ENCODE results near the gene MYO18B.
"Not testable (repeated sequence)": the region's sequence is repeated elsewhere in the genome, so short reads cannot be mapped to it uniquely, and the experiment has no call there.

The MYO18B gene, protein sequence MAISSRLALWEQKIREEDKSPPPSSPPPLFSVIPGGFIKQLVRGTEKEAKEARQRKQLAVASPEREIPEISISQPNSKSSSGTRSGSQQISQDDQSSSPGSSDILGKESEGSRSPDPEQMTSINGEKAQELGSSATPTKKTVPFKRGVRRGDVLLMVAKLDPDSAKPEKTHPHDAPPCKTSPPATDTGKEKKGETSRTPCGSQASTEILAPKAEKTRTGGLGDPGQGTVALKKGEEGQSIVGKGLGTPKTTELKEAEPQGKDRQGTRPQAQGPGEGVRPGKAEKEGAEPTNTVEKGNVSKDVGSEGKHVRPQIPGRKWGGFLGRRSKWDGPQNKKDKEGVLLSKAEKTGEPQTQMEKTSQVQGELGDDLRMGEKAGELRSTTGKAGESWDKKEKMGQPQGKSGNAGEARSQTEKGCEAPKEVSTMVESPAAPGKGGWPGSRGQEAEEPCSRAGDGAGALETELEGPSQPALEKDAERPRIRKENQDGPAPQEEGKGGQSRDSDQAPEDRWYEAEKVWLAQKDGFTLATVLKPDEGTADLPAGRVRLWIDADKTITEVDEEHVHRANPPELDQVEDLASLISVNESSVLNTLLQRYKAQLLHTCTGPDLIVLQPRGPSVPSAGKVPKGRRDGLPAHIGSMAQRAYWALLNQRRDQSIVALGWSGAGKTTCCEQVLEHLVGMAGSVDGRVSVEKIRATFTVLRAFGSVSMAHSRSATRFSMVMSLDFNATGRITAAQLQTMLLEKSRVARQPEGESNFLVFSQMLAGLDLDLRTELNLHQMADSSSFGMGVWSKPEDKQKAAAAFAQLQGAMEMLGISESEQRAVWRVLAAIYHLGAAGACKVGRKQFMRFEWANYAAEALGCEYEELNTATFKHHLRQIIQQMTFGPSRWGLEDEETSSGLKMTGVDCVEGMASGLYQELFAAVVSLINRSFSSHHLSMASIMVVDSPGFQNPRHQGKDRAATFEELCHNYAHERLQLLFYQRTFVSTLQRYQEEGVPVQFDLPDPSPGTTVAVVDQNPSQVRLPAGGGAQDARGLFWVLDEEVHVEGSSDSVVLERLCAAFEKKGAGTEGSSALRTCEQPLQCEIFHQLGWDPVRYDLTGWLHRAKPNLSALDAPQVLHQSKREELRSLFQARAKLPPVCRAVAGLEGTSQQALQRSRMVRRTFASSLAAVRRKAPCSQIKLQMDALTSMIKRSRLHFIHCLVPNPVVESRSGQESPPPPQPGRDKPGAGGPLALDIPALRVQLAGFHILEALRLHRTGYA (N-terminal part only)

DNA sequence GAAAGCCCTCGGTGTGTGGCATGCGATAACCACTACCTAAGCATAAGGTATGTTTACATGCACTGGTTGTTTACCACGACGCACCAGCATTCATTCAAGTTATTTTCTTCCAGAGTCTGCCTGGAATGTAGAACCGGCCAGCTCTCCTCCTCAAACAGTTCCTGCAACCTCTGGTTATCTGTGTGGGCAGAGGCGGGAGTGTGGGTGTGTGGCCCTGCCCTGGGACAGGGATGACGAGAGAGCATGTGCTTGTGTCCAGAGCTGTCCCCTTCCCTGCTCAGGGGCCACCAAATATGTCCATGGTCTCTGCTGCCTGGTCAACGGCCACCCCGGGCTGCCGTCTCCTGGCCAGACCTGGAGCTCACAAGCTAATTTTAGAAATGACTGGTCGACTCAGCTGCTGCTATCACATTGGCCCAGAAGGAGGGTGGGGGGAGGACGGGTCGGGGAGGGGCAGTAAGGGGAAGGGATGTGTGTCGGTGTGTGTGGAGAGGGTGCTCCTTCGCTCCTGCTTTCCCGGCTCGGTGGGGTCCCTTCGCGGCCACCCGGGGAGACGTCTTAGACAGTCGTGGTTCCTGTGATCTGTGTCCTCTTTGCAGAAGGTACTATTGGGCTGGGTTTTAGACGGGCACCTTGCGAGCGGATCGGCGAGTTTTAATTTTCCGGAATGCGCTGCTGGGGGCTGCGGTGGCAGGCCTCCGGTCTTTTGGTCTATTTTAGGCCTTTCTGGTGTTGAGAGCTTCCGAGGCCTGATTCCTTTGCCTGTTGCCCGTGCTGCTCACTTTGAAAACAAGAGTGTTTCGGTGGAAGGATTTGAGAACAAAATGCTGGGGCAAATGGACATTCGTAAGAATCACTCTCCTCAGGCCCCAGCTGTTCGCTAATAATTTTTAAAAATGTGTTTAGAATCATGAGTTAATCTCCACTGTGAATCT is at the start of gene MYO18B:
MYO18B (plus strand) TSS at position 497 of the 935 bp plus-strand sequence. CDS start 18,905 bp downstream, outside the sequence.
- DNase-seq, result no peak

DNA sequence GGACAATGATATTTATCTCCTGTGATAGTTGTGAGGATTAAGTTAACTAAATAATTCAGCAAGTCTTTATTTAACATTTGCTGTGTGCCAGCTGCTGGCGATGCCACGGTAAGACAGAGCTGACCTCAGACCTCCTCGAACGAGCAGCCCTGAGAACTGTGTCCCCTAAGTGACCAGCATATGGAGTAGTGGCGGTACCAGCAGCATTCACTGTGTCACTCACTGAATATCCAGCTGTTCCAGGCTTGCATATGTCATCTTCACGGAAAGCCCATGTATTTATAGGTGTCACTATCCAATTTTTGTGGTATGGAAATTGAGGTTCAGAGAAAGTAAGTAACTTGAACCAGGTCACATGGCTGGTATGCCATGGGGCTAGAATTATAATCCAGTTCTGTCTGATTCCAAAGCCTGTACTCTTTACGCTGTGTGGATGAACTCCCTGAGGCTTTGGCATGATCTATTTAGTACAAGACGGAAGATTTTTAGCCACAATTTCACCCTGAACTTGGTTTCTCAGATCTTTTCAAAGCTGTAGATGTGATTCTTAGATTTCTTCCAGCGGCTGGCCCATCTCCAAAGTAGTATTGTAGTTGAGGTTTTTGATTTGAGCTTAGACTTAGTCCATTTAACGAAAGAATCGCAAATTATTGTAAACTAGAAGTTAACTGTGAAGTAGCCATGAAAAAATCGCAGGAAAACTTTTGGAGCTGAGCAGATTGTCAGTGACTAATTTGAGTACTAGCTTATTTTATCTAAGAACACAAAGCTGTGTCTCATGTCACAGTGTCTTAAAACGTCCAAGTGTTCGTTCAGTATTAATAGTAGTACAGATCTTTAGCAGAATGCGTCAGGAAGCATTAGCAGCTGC is 49.4 kb upstream of the MYO18B start:
- no peak for DNase-seq

DNA sequence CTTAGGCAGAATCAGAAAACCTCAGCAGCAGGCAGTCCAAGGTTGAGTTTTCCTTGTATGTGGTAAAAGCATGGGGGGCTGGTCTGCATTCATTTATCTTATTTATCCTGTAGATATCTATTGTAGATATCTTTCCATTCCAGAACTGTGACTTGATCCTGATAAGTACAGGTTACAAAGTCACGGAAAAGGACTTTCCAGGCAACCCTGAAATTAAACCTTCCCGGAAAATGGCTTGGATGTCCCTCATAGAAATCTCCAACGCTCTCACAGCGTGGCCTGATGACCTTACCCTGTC is 48.8 kb upstream of the MYO18B start:
- no peak for DNase-seq

DNA sequence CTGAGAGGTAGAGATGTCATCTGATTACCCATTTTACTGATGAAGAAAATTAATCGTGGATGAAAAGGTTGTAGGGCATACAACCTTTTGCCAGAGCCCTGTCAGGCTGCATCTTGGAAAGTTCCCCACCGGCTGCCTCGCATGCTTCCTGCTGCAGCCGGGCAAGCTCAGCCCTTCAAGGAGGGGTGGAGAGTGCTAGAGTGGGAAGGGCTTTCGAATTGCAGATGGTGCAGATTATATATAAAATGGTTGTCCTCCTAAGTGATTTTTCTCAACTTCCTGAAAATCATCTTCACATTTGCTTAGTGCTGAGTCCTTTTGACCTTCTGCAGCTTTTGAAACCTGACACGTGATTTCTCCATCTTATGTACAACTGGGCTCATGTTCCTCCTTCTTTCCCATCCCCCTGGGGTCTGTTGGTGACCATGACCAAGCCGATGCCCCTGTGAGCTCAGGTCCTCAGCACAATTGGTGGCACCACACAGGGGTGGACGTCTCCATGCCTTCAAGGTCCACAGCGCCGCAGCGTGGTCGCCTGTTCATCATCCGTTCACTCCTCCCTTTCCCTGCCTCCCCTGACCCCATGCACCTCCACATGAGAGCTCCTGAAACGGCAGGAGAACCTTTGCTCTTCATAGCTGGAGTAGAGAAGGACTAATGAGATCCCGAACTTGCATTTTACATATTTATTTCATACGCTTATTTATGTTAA is 47.6 kb upstream of the MYO18B start:
- no peak for DNase-seq

DNA sequence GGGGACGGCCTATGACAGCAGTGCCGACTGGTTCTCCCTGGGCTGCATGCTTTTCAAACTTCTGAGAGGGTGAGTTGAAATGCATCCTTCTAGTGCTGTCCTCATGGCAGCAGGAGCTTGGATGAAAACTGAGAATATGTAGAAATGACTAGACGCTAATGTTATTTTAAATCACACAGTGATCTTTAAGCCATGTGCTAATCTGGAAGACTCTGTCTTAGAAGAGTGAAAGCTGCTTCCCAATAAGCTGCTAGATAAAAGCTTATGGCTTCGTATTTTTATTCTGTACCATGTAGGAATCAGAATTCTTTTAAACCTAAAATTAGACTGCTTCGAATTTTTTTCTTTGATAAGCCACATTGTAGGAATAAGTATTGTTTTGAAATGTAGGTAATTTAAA is 46.8 kb upstream of the MYO18B start:
- DNase-seq, result no peak

DNA sequence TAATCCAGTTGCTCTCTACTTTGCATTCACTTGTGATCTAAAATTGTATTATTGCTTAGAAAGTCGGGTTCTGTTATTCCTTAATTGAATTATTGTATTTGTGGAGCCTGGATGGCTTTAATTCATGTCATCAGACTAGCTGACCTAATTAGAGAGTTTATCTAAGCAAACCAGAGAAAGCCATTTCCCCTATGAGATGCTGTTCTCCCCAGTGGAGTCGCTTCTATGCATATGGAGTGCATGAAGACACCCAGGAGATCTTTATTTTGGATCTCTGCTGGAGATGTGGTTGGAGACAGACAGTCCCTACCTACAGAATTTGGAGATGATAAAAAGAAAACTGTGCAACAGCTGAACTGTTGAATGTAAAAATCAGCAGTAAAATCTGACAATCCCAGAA is 45.2 kb upstream of the MYO18B start:
- DNase-seq, result no peak

DNA sequence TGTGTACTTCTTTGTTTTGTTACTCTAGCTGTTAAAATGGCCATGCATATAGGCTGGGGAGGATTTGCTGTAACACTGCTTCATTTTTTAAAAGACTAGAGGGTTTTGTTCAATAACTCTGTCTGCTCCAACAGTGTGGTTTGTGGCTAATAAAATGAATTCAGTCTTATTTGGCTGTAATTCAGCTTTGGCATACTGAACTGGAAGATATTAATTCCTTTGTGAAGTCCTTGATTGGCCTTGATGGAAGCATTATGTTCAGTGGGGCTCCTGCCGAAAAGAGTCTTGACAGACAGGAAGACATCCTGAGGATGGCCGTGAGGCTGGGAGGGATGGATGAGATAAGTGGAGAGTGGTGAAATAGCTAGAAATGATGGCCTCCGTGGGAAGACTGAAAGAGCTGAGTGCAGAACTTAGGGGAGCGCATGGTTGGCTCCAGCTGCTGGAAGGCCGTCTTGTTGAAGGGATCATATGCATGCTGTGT is 44.8 kb upstream of the MYO18B start:
- DNase-seq, result no peak

DNA sequence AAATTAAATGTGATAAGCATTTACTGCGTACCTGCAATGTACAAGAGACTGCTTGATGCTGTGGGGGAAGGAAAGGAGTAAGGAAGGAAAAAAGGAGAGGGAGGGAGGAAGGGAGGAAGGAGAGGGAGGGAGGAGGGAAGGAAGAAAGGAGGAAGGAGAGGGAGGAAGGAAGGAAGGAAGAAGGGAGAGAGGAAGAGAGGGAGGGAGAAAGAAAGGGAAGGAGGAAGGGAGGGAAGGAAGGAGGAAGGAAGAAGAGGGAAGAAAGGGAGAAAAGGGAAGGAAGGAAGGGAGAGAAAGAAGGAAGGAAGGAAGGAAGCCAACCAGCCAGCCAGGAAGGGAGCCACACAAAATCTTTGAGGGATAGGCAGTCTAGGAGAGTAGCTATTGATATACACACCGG is 44.0 kb upstream of the MYO18B start:
- no peak for DNase-seq

DNA sequence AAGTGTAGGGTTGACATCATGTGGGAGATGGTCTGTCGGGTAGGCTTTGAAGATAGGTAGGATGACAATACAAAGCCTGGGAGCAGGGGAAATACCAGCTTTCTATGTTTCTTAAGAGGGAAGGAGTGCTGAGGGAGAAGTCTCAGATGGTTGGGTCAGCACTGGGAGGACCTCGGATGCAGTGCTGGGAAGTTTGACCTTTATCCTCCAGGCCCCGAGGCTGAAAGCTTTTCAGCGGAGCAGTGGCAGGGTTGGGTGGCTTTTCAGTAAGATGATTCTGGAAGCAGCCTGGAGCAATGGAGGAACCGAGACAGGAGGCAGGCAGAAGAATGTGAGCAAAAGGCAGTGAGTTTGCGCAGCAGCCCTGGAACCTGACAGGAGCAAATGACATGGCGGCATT is 43.5 kb upstream of the MYO18B start:
- DNase-seq, result no peak

DNA sequence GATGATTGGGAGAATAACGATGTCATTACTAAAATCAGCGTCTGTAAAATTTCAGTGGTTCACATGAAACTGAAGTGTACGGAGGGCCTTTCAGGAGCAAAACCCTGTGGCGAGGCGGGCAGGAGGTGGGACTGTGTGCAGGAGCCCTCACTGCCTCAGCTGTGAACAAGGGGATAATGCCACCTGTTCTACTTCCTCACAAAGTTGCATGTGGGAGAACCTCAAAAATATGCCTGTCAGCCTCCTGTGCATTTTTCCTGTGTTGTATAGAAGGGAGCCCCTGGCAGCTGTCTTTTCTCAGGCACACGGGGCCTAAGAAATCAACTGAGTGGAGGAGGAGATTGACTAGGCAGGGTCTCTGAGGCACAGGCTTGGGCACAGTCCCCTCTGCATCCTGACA is 43.0 kb upstream of the MYO18B start:
- no peak for DNase-seq

DNA sequence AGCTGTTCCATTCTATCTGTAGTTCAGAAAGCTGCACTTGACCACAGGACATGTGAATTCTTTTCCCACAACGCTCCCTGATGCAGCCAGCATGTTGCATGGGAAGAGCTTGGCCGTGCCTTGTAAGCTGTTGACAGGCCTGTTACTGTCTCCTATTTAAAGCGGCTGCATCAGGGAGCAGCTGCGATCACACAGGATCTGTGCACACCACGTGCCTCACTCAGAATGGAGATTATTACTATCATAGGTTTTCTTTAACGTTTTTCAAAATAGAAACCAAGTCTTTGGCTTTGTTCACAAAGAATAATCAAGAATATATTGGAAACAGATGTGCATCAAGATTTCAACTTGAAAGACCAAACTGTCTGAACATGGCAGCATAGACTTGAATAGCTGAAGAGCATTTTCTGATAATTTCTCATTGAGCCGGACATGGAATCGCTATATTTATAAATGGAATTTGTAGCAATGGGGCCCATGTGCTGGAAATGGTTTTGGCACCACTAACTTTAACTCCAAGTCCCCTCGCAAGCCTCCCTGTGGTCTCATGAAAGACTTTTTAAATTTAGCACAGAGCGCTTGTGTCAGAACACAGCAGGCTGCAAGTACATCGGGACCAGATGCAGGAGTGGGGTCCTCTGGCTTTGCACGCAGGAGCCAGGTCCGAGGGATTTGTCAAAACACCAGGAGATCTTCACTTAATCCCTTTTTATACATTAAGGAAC is 40.8 kb upstream of the MYO18B start:
- DNase-seq, result no peak

DNA sequence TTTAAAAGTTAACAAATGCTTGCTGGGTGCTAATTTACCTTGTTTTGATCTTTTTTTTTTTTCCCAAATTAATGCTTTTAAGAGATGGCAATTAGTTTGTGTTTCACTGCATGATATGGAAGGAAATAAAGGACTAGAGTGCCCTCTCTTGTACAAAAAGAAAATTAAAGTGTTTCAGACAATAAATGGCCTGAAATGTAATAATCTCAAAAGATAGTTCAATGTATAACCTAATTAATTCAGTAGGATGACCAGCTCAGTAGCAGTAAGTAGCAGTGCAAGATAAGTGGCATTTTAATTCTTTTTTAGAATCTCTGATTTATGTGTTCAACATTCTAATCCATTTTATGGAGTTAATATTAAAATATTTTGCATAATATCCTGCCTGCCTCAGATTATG is 39.9 kb upstream of the MYO18B start:
- no peak for DNase-seq

DNA sequence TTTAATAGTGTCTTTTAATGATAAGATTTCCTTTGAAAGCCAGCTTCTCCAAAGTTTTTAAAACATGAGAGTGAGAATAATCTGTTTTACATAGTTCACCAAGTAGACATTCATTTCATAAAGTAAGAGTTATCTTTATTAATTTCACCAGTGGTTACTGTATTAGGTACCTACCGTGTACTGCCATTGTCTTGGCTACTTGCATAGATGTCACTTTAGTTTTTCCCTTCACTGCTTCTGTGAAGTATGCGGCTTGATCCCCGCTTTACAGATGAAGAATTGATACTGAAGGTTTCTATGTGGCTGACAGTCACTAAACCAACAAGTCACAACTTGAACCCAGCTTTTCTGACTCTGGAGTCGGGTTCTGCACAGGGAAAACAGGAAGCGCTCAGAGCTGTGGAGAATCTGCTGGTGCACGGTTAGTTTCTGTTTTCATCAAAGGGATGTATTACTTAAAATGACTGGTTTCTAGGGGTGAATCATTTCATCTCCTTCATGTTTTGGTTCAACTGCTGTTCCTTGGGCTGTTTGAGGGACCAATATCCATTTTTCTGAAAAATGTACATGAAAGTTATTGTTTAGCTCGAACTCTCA is 39.3 kb upstream of the MYO18B start:
- peak; percentile 45 for DNase-seq

DNA sequence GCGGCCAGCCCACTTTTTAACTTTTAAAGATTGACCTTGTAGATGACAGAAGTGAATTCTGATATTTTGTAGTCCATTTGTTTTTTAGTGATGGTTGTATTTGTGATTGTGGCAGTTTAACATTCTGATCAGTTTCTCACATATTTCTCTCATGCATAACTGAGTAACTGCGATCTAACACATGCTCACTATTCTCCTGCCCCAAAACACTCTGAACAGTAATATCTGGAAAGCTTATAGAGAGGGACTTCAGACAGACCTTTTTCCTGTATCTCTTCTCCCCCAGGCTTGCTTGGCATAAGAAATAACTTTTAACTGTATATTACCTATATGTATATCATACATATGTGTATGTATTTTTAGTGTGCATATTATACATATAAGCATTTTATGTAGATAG is 37.3 kb upstream of the MYO18B start:
- DNase-seq, result no peak

DNA sequence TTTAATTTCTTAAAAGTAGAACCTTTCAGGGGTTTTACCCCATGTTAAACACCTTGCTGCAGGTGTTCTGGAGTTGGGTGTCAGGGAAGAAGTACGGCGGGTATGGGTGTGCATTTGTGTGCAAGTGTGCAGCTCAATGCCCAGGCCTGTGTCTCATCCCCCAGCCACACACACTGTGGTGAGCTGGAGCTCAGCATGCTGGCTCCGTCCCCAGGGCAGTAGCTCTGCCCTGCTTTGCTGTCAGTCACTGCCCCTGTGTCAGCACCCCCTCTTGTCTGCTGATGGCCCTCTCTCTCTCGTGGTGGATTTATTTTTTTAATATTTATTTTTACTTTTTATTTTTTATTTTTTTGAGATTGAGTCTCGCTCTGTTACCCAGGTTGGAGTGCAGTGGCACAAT is 35.8 kb upstream of the MYO18B start:
- no peak for DNase-seq

DNA sequence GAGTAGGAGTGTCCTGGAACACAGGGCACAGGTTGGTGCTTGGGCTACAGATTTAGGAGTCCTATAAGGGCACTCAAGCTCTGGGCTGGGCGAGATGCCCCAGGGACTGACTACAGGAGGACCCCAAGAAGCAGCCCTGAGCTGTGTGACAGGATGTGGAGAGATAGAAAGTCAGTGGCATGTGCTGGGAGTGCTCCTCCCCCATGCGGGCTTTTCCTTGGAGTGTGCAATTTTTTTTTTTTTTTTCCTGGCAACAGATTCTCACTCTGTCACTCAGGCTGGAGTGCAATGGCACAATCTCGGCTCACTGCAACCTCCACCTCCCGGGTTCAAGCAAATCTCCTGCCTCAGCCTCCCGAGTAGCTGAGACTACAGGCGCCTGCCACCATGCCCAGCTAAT is 33.6 kb upstream of the MYO18B start:
- not testable (repeated sequence) for DNase-seq

DNA sequence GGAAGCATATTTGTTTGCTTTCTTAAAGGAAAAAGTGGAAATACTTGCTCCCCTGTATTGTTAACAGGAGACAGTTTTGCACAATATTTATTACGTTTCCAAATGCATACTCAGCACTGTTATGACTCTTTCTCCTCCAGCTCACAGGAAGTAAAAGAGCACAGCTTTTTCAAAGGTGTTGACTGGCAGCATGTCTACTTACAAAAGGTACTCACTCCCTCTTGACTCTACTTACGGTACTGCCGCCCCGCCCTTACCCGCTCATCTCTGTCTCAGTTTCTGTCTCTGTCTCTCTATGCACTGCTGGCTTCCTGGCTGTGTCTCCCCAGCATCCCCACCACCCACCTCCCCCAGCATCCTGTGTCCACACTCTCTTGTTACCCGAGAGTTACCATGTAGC is 32.2 kb upstream of the MYO18B start:
- peak; percentile 48 for DNase-seq

DNA sequence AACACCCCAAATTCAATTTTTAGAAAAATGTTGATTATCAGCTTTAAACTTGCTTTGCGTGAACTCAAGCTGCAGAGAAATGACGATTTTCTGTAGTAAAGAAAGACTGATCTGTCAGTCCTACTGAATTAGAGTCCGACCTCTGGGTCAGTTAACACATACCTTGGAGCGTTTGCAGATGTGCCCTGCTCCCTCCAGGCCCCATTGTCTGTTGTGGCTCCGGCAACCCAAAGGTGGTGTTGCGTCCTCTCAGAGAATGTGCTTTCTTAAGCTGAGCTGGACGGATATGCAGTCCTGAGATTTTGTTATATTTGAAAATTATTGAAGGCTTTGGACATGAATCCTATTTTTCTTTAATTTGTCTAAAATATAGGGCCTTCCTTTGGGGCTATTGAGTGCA is 31.5 kb upstream of the MYO18B start:
- DNase-seq, result no peak

DNA sequence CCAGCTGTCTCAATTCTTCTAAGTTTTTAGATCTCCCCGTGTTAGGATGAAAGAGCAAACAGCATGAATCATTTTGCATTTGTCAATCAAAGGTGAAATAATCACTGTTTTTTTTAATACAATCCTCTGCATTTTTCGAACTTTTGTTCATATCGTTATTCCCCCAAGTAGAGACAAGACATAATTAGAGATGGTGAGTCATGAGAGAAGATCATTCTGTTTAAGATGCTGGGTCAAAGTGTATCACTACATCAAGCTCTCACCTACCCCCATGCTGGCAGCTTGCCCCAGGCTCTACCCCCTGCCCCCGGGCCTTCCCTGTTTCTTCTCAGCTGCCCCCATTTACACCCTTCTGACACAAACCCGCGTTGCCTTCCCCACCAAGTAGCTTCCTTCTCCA is 30.5 kb upstream of the MYO18B start:
- no peak for DNase-seq

Measured in stimulated activated CD8-positive, alpha-beta memory T cell treated with anti-CD3 and anti-CD28 coated beads, Interleukin-4, amount 100 ng/mL, for 48 hours (primary cell).